Kidney (tissue), 14 donors: ENCODE measurements around the gene ELOVL3. TPM values are rescaled to one million over a fixed set of nuclear protein-coding genes. Genes with fewer than 3 reads are reported as not detected.
A peak's percentile ranks its signal among the peaks of the same experiment; 100 is the strongest.

Experiments
- DNase-seq, 5 donors: peaks; one replicate each; pipeline ENCODE4 v3.0.0-alpha.2; 2013 to 2020
- FAIRE-seq: peaks from 2 replicates; lab custom pipeline; 2012; peaks lifted over from hg19 to GRCh38; lab: Jason Lieb, UNC
- H3K27ac ChIP-seq, 2 donors: one replicate each; pipeline ENCODE4 v1.7.0; 2013; ENCODE audit warnings: low read depth in 2 of 2, low read length in 2 of 2, inconsistent platforms in 1 of 2
- H3K27me3 ChIP-seq: one replicate; pipeline ENCODE4 v1.7.1; 2013; ENCODE audit warnings: low read length, inconsistent platforms; ENCODE audit not compliant: control insufficient read depth, insufficient read depth
- H3K36me3 ChIP-seq, 3 donors: one replicate each; pipeline versions ENCODE4 v1.7.0 to v1.7.1; 2013; ENCODE audit warnings: low read length in 3 of 3, control low read depth in 1 of 3, inconsistent platforms in 1 of 3; ENCODE audit not compliant: insufficient read depth in 3 of 3, control insufficient read depth in 2 of 3
- H3K4me1 ChIP-seq, 3 donors: one replicate each; pipeline versions ENCODE4 v1.7.0 to v1.7.1; 2013; ENCODE audit warnings: low read length in 3 of 3, inconsistent platforms in 1 of 3, low read depth in 1 of 3; ENCODE audit not compliant: control insufficient read depth in 2 of 3, insufficient read depth in 2 of 3
- H3K4me3 ChIP-seq, 3 donors: one replicate each; pipeline versions ENCODE4 v1.7.0 to v1.8.1; 2013; ENCODE audit warnings: low read length in 3 of 3, control low read depth in 1 of 3, inconsistent platforms in 1 of 3
- H3K9ac ChIP-seq, 3 donors: one replicate each; pipeline versions ENCODE4 v1.7.0 to v1.7.1; 2013; ENCODE audit warnings: low read length in 3 of 3, control low read depth in 1 of 3, inconsistent platforms in 1 of 3
- H3K9me3 ChIP-seq, 3 donors: one replicate each; pipeline versions ENCODE4 v1.7.0 to v1.7.1; 2013; ENCODE audit warnings: low read length in 3 of 3, control low read depth in 1 of 3, inconsistent platforms in 1 of 3; ENCODE audit not compliant: control insufficient read depth in 2 of 3, insufficient read depth in 1 of 3
- CTCF ChIP-seq: IDR thresholded peaks from 3 replicates; pipeline ENCODE4 v1.5.1; 2012; ENCODE audit warnings: mild to moderate bottlenecking, moderate library complexity, borderline replicate concordance; ENCODE audit not compliant: insufficient read depth; ENCODE audit errors: extremely low read depth
- intact Hi-C: fragments of 100-400 bp; cut with DNase I; formaldehyde crosslinking; loops from one replicate; pipeline ENCODE4 v1.11.1; 2022
- polyA plus RNA-seq: library from polyadenylated mRNA; stranded (reverse); fragments of 350-450 nt; fragmentation: Illumina TruSeq; extraction: RNeasy Lipid Tissue Mini Kit (QIAGEN cat#74804); gene quantifications from one replicate; pipeline ENCODE4 v1.2.3, GENCODE V29; 2014; ENCODE audit warnings: low read depth, low replicate concordance; ENCODE audit not compliant: insufficient read depth
- total RNA-seq: library from RNA; stranded (reverse); fragmentation: NEBNext Ultra II Directional; extraction: Animal tissue kit (Norgen Biotek cat#: 25700); gene quantifications from one replicate; pipeline ENCODE4 v1.2.1, GENCODE V29; 2021
- donor health status: control.
- donor health status: control.
- donor health status: control.
- donor health status: control.
- donor health status: control.
- donor health status: DM: yes; HTN: yes; CAD: no.
- donor health status: Normal renal cell carcinoma (clear cell type).

Gene ELOVL3
- total and polyA plus RNA-seq, 2 donors from 2014 or later: 0.35 TPM; not detected in 1

DNA sequence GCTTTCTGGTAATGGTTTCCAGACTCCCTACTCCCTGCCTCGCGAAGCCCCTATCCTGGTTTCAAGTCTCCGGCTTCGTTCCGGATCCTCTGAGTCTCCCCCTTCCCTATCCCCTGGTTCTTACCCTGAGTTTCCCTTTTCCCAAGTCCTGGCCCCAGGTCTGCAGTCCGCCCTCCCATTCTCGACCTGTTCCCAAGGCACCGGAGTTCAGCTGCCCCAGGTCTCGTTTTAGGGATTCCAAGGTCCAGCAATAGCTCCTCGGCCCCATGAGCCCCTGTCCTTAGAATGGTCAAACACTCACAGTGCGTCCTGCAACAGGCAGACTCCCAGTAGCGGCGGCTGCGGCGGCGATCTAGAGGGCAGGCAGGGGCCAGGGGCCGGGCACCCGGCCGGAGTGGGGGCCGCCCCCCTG is 14.9 kb downstream of the ELOVL3 start:
- peak overlapping the region in 1 of 3 donors; percentile 47 for H3K9ac ChIP-seq
- H3K4me3 ChIP-seq: peak overlapping the region; percentile 46 to 61 (median 55)
- H3K9me3 ChIP-seq: no peaks in the 10 kb centered on the region
- H3K4me1 ChIP-seq: peaks cover 4 to 10% (median 5%) of the 10 kb centered on the region in 3 donors
- H3K36me3 ChIP-seq: no peaks in the 10 kb centered on the region
- peaks cover 5% of the 10 kb centered on the region for H3K27me3 ChIP-seq
- no peak for TF ChIP-seq CTCF
- no peak for FAIRE-seq
- intact Hi-C loops: no loop called here
- peak in 1 of 5 donors; percentile 50 for DNase-seq
- H3K27ac ChIP-seq: no peak overlapping the region

GRCh38 chr10:102241444-102242117 is 15.5 kb downstream of the ELOVL3 start, which contains the start of gene PITX3:
TSS of gene PITX3 (minus strand) at chr10:102241512. CDS start at chr10:102232080, 9,432 bp downstream.
- no peak for TF ChIP-seq CTCF
- Histone ChIP-seq H3K9me3 (no peaks in the 10 kb centered on the region), H3K4me3 (peak within 1 kb of the TSS; percentile 61 to 70 (median 63)), H3K9ac (peak within 1 kb of the TSS in 2 of 3 donors; percentile 30 to 47), H3K36me3 (no peaks in the 10 kb centered on the region), H3K4me1 (peaks cover 4 to 14% (median 5%) of the 10 kb centered on the region in 3 donors), H3K27ac (no peak within 1 kb of the TSS), H3K27me3 (peaks cover 5% of the 10 kb centered on the region)
- peak; percentile 94 to 97 (median 96) for DNase-seq
- intact Hi-C loops: no loop called here
- FAIRE-seq: no peak

DNA sequence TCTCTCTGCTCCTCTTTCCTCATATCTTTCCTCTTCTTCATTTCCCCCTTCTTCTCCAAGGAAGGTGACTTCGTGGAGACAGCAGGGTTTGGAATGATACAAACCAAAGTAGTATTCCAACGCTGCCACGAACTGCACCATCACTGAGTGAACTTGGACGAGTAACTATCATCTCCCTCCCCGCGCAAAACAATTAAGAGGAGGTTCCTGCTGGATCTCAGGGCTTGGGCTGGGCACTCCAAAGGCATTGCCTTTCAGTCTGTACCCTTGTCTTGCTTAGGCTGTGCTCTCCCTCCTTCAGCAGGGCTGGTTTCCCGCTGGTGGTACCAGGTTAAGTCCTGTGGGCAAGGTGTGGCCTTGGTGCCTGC is 16.0 kb downstream of the ELOVL3 start:
- peak overlapping the region; percentile 61 to 70 (median 63) for H3K4me3 ChIP-seq
- peak overlapping the region in 2 of 3 donors; percentile 30 to 45 for H3K9ac ChIP-seq
- H3K27ac ChIP-seq: no peak overlapping the region
- no peak for DNase-seq
- H3K9me3 ChIP-seq: no peaks in the 10 kb centered on the region
- peaks cover 6 to 17% (median 7%) of the 10 kb centered on the region in 3 donors for H3K4me1 ChIP-seq
- H3K36me3 ChIP-seq: no peaks in the 10 kb centered on the region
- no peak for TF ChIP-seq CTCF
- H3K27me3 ChIP-seq: peaks cover 5% of the 10 kb centered on the region
- intact Hi-C loops: no loop called here
- no peak for FAIRE-seq
